HepG2 (cell line): ENCODE measurements around the gene SOST. TPM values are rescaled to one million over a fixed set of nuclear protein-coding genes. Genes with fewer than 3 reads are reported as not detected.

Experiments
- CREB1 ChIP-seq, 2 experiments: fragments of 450-650 bp in 1 of 2; IDR thresholded peaks; 2 replicates each; pipeline ENCODE4 v1.6.1; 2016 to 2017; ENCODE audit warnings: control low read depth in 1 of 2, mild to moderate bottlenecking in 1 of 2, missing compliant biosample characterization in 1 of 2, missing genetic modification characterization in 1 of 2
- KDM1A ChIP-seq: IDR thresholded peaks from 2 replicates; pipeline ENCODE4 v1.6.1; 2016; ENCODE audit warnings: missing compliant biosample characterization
- NBN ChIP-seq: fragments of 450-650 bp; conservative IDR thresholded peaks from 2 replicates; pipeline ENCODE4 v1.6.1; 2017
- PHF20 ChIP-seq: sonication (generic); formaldehyde crosslinking; IDR thresholded peaks from 2 replicates; pipeline ENCODE4 v1.5.0; 2020; ENCODE audit warnings: mild to moderate bottlenecking, missing genetic modification reagents
- RBAK ChIP-seq: sonication (generic); formaldehyde crosslinking; IDR thresholded peaks from 2 replicates; pipeline ENCODE4 v1.5.1; 2020; ENCODE audit warnings: mild to moderate bottlenecking, missing genetic modification reagents
- REXO4 ChIP-seq: sonication (generic); formaldehyde crosslinking; IDR thresholded peaks from 2 replicates; pipeline ENCODE4 v1.8.0; 2022; ENCODE audit warnings: missing genetic modification reagents, mild to moderate bottlenecking, borderline replicate concordance
- RNF2 ChIP-seq: fragments of 450-650 bp; conservative IDR thresholded peaks from 2 replicates; pipeline ENCODE4 v1.6.1; 2016; ENCODE audit warnings: low read depth
- SOX5 ChIP-seq: IDR thresholded peaks from 2 replicates; pipeline ENCODE4 v1.6.1; 2016; ENCODE audit warnings: borderline replicate concordance
- ZFP62 ChIP-seq: sonication (generic); formaldehyde crosslinking; IDR thresholded peaks from 2 replicates; pipeline ENCODE4 v1.4.0; 2020; ENCODE audit warnings: missing genetic modification reagents
- ZNF160 ChIP-seq: sonication (generic); formaldehyde crosslinking; IDR thresholded peaks from 2 replicates; pipeline ENCODE4 v1.8.0; 2022; ENCODE audit warnings: mild to moderate bottlenecking, inconsistent platforms, missing genetic modification reagents
- ZNF292 ChIP-seq: sonication (generic); formaldehyde crosslinking; IDR thresholded peaks from 2 replicates; pipeline ENCODE4 v1.8.1; 2022; ENCODE audit warnings: mild to moderate bottlenecking, low read depth, missing genetic modification reagents, borderline replicate concordance
- ZNF569 ChIP-seq: sonication (generic); formaldehyde crosslinking; IDR thresholded peaks from 2 replicates; pipeline ENCODE4 v1.5.0; 2020; ENCODE audit warnings: mild to moderate bottlenecking, missing genetic modification reagents, moderate library complexity, borderline replicate concordance
- ZNF724P ChIP-seq: sonication (generic); formaldehyde crosslinking; IDR thresholded peaks from 2 replicates; pipeline ENCODE4 v1.8.0; 2022; ENCODE audit warnings: missing genetic modification reagents, borderline replicate concordance
- ZNF83 ChIP-seq: sonication (generic); formaldehyde crosslinking; IDR thresholded peaks from 2 replicates; pipeline ENCODE4 v1.4.0; 2020; ENCODE audit warnings: missing genetic modification reagents, mild to moderate bottlenecking, borderline replicate concordance
- polyA plus RNA-seq, 8 experiments: library from polyadenylated mRNA; depleted of rRNA in 3 of 8; stranded (reverse) in 7 of 8; unstranded in 1 of 8; fragments of >200 nt; fragmentation: Illumina TruSeq in 4 of 8; extraction: Trizol in 4 of 8; gene quantifications; 2 replicates each; pipeline versions ENCODE4 v1.2.1 to v1.2.3, GENCODE V29; 2011 to 2016; ENCODE audit warnings: low read depth in 4 of 8, missing spikeins in 1 of 8, mixed read lengths in 1 of 8; ENCODE audit not compliant: insufficient read depth in 1 of 8
- total RNA-seq, 5 experiments: library from RNA; depleted of rRNA; stranded (reverse); fragments of >200 nt; fragmentation: Illumina TruSeq; extraction: Trizol; gene quantifications; 2 replicates each; pipeline ENCODE4 v1.2.3, GENCODE V29; 2016; ENCODE audit warnings: low read depth in 1 of 5
- TF ChIP-seq, protein P1 (sequence below): sonication (generic); formaldehyde crosslinking; IDR thresholded peaks from 2 replicates; pipeline ENCODE4 v1.4.0; 2020; ENCODE audit warnings: missing genetic modification reagents
- TF ChIP-seq, protein P2 (sequence below): sonication (generic); formaldehyde crosslinking; IDR thresholded peaks from 2 replicates; pipeline ENCODE4 v1.5.0; 2020; ENCODE audit warnings: mild to moderate bottlenecking, missing genetic modification reagents
- TF ChIP-seq, protein P3 (sequence below): sonication (generic); formaldehyde crosslinking; IDR thresholded peaks from 2 replicates; pipeline ENCODE4 v1.4.0; 2020; ENCODE audit warnings: missing genetic modification reagents, mild to moderate bottlenecking, borderline replicate concordance
- TF ChIP-seq, protein P4 (sequence below): sonication (generic); formaldehyde crosslinking; IDR thresholded peaks from 2 replicates; pipeline ENCODE4 v1.9.0; 2021; ENCODE audit warnings: missing genetic modification reagents, borderline replicate concordance

The SOST gene
- total and polyA plus RNA-seq, 2 of the 13 experiments (the other 11 are each of a cell fraction or from before 2014, with no cell fraction given): not detected

DNA sequence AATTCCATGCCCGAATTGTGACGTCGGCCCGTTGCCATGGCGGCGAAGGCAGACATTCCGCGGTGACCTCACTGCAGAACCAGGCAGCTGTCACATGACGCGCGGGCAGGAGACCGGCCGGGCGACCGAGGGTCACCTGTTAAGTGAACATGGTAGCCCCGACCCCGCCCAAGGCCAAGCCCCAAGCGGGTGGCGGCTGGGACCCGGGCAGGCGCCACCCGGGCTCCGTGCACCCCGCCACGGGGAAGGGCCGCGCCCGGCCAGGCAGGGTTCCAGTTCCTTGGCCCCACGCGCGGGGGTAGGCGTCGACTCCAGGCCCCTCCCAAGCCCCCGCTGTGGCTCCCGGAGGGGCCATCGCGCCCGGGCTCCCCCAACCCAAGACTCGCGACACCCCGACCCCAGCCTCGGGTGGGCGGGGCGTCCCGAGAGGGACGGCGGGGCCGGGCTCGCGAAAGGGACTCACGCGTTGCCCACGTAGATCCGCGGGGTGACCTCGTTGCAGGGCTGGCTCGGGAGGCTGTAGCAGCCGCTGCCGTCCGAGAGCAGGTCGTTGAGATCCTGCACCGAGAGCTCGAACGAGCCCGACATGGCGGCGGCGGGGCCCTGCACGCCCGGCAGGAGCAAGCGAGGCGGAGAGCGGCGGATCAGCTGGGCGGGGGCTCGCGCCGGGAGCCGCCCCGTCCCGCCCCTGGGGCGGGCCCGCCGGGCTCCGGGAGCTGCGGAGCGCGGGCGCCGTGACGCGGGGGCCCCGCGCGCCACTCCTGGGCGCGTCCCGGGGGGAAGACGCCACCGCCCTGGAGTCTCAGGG lies 19.9 kb upstream of the SOST start, which contains the start of gene DUSP3 (continued):
- TF ChIP-seq, protein P1, sequence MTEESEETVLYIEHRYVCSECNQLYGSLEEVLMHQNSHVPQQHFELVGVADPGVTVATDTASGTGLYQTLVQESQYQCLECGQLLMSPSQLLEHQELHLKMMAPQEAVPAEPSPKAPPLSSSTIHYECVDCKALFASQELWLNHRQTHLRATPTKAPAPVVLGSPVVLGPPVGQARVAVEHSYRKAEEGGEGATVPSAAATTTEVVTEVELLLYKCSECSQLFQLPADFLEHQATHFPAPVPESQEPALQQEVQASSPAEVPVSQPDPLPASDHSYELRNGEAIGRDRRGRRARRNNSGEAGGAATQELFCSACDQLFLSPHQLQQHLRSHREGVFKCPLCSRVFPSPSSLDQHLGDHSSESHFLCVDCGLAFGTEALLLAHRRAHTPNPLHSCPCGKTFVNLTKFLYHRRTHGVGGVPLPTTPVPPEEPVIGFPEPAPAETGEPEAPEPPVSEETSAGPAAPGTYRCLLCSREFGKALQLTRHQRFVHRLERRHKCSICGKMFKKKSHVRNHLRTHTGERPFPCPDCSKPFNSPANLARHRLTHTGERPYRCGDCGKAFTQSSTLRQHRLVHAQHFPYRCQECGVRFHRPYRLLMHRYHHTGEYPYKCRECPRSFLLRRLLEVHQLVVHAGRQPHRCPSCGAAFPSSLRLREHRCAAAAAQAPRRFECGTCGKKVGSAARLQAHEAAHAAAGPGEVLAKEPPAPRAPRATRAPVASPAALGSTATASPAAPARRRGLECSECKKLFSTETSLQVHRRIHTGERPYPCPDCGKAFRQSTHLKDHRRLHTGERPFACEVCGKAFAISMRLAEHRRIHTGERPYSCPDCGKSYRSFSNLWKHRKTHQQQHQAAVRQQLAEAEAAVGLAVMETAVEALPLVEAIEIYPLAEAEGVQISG (CRISPR knock-in tag): peak; percentile 73
- TF ChIP-seq NBN (no peak), ZFP62 (CRISPR knock-in tag) (0 out of 2 replicates have a peak, but pooled peaks have one; percentile 55), ZNF569 (CRISPR knock-in tag) (no peak), REXO4 (no peak), PHF20 (peak; percentile 55), ZNF160 (peak; percentile 77; the same call in 1 of the 2 replicates), SOX5 (no peak; the same call in 1 of the 2 replicates), RNF2 (peak; percentile 17; the same call in 1 of the 2 replicates), RBAK (0 out of 2 replicates have a peak, but pooled peaks have one; percentile 44), ZNF292 (CRISPR knock-in tag) (0 out of 2 replicates have a peak, but pooled peaks have one; percentile 39), KDM1A (CRISPR knock-in tag) (no peak; the same call in 1 of the 2 replicates), CREB1 (IDR thresholded peaks at IDR 0.05) (peak; percentile 96), CREB1 (CRISPR knock-in tag; IDR thresholded peaks at IDR 0.05) (no peak), ZNF724P (no peak), ZNF83 (CRISPR knock-in tag) (peak; percentile 96)
- TF ChIP-seq, protein P2, sequence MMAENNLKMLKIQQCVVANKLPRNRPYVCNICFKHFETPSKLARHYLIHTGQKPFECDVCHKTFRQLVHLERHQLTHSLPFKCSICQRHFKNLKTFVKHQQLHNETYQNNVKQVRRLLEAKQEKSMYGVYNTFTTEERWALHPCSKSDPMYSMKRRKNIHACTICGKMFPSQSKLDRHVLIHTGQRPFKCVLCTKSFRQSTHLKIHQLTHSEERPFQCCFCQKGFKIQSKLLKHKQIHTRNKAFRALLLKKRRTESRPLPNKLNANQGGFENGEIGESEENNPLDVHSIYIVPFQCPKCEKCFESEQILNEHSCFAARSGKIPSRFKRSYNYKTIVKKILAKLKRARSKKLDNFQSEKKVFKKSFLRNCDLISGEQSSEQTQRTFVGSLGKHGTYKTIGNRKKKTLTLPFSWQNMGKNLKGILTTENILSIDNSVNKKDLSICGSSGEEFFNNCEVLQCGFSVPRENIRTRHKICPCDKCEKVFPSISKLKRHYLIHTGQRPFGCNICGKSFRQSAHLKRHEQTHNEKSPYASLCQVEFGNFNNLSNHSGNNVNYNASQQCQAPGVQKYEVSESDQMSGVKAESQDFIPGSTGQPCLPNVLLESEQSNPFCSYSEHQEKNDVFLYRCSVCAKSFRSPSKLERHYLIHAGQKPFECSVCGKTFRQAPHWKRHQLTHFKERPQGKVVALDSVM: no peak; the same call in 1 of the 2 replicates
- TF ChIP-seq, protein P3, sequence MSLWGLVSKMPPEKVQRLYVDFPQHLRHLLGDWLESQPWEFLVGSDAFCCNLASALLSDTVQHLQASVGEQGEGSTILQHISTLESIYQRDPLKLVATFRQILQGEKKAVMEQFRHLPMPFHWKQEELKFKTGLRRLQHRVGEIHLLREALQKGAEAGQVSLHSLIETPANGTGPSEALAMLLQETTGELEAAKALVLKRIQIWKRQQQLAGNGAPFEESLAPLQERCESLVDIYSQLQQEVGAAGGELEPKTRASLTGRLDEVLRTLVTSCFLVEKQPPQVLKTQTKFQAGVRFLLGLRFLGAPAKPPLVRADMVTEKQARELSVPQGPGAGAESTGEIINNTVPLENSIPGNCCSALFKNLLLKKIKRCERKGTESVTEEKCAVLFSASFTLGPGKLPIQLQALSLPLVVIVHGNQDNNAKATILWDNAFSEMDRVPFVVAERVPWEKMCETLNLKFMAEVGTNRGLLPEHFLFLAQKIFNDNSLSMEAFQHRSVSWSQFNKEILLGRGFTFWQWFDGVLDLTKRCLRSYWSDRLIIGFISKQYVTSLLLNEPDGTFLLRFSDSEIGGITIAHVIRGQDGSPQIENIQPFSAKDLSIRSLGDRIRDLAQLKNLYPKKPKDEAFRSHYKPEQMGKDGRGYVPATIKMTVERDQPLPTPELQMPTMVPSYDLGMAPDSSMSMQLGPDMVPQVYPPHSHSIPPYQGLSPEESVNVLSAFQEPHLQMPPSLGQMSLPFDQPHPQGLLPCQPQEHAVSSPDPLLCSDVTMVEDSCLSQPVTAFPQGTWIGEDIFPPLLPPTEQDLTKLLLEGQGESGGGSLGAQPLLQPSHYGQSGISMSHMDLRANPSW (CRISPR knock-in tag): peak; percentile 40; the same call in 1 of the 2 replicates
- TF ChIP-seq, protein P4, sequence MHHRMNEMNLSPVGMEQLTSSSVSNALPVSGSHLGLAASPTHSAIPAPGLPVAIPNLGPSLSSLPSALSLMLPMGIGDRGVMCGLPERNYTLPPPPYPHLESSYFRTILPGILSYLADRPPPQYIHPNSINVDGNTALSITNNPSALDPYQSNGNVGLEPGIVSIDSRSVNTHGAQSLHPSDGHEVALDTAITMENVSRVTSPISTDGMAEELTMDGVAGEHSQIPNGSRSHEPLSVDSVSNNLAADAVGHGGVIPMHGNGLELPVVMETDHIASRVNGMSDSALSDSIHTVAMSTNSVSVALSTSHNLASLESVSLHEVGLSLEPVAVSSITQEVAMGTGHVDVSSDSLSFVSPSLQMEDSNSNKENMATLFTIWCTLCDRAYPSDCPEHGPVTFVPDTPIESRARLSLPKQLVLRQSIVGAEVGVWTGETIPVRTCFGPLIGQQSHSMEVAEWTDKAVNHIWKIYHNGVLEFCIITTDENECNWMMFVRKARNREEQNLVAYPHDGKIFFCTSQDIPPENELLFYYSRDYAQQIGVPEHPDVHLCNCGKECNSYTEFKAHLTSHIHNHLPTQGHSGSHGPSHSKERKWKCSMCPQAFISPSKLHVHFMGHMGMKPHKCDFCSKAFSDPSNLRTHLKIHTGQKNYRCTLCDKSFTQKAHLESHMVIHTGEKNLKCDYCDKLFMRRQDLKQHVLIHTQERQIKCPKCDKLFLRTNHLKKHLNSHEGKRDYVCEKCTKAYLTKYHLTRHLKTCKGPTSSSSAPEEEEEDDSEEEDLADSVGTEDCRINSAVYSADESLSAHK: no peak
